ENCODE data around the gene ELOA. TPM values are rescaled to one million over a fixed set of nuclear protein-coding genes. Genes with fewer than 3 reads are reported as not detected.

The ELOA gene
- total and polyA plus RNA-seq, 9 of the 15 experiments (the other 6 are each of a cell fraction or from before 2014, with no cell fraction given) = 31.9 to 98.6 (median 61.3) TPM

DNA sequence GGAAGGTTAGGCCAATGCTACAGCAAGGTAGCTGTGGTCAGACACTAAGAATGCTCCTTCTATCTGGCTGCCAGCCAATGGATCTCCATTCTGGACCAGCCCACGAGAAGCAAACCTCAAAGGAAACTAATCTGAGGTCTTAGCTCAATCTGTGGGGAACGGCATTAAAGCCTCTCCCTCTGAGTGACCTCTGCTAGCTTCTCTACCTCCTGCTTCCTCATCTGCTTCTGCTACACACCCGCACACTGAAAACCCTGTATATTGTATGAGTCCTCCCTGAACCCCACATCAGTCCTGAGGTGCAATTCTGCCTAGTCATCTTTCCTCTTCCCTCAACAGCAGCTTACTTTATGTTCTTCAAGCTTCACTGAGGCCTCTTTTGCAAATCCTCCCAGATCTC, 64.2 kb downstream of the ELOA start (continued):
- TF ChIP-seq PREB (CRISPR knock-in tag; IDR thresholded peaks at IDR 0.05) (no peak), ZNF316 (IDR thresholded peaks at IDR 0.05) (peak; percentile 97), ZNF318 (IDR thresholded peaks at IDR 0.05; ENCODE audit: borderline replicate concordance in 1 of 2, low read depth in 1 of 2) (no peak), C11orf30 (IDR thresholded peaks at IDR 0.05; ENCODE audit: low read depth) (peak; percentile 92), STAT5B (CRISPR knock-in tag; IDR thresholded peaks at IDR 0.05) (no peak), NCOA4 (IDR thresholded peaks at IDR 0.05; ENCODE audit: partially characterized antibody) (no peak)

All from K562 (cell line).